Measurements from ENCODE around the gene ADORA3. TPM values are rescaled to one million over a fixed set of nuclear protein-coding genes. Genes with fewer than 3 reads are reported as not detected.
"Not testable (repeated sequence)": the region's sequence is repeated elsewhere in the genome, so short reads cannot be mapped to it uniquely, and the experiment has no call there.

ADORA3 gene
- polyA plus RNA-seq (2013, experiment 1 of 2; ENCODE audit: insufficient read length): not detected
- polyA plus RNA-seq (2013, experiment 2 of 2; ENCODE audit: insufficient read length): not detected

DNA sequence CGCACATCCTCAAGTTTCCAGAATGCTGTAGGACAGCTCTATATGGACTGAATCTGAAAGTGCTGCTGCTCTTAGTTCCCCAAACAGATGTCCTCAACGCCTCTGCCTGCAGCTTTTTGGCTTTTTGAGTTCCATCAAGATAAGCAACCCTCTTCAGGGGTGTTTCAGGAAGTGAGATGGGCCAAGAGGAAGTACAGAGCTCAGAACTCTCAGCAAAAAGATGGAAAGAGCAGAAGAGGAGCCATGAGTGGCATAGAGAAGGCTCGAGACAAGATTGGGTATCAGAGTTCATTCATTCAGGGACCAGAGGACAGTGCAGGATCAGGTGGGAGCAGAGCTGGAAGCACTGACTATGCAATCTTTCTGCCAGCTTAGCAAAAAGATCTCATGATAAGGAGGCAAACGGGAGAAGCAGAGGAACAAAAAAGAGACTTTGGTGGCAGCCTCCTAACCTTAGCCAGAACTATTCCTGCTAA is at the start of gene ADORA3, which contains the start of gene TMIGD3:
ADORA3 (minus strand) TSS at position 49 of the 476 bp plus-strand sequence. CDS start 279 bp downstream, outside the sequence.
TMIGD3 (minus strand) TSS at position 49 of the 476 bp plus-strand sequence. CDS start 279 bp downstream, outside the sequence.
- DNase-seq: no peak

DNA sequence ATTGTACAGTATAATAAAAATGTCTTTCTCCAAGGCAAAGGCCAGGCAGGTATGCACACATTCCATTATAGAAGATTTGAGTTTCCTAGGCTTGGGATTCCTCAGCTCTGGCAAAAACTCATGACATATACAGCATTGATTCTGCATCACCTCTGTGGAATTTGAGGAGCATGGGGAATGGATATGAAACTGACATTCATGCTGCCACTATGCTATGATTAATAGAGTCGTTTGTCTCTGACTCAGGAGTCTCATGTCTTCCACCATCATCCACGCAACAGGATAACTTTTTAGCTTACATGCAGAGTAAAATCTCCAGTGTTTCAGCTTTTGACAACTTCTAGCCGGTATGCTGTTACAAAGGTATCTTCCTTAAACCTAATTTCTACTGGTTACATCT is 49.8 kb upstream of the ADORA3 start:
- DNase-seq: peak; percentile 93

DNA sequence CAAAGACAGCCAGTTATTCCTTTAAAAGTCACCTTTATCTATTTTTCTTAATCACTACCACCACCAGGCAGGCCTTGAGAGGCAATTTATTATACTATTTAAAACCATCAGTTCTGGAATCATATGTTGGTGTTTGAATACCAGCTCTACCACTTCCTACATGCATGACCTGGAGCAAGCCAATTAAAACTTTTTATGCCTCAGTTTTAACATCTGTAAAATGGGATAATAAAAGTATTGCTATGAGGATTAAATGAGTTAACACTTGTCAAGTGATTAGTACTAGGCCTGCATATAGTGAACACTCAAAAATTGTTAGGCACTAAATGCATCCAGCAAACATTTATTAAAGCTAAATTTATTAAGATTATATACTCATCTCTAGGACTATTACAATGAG is 49.2 kb upstream of the ADORA3 start:
- no peak for DNase-seq

DNA sequence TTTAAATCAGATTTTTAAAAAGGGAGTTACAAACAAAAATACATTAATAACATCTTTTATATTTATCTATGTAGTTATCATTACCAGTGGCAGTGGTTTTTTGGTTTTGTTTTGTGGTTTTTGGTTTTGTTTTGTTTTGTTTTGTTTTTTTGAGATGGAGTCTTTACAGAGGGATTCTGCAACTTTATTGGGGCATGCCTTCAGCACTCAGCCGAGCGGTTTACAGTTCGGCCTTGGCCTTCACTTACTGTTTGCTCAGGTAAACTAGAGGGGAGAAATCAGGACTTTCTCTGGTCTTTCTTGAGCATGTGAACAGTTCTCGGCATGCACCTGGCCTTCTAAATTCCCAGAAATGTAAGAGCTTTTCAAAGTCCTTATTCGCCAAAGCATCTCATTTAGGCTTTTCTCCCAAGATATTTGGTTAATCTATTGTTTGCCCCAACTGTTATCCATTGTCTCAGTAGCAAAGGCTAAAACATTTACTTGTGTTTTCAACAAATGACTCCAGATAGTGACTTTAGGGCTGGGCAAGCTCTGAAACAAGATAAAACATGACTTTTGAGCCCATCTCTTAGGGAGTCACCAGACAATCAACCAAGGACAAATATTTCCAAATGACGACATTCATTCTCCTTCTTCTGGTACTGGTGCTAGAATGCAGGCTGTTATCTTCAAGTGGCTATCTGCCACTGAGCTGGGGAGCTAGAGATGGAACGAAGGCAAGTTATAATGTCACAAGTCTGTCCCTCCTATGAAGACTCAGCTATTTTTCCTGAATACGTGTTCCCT is 48.4 kb upstream of the ADORA3 start:
- DNase-seq: no peak

DNA sequence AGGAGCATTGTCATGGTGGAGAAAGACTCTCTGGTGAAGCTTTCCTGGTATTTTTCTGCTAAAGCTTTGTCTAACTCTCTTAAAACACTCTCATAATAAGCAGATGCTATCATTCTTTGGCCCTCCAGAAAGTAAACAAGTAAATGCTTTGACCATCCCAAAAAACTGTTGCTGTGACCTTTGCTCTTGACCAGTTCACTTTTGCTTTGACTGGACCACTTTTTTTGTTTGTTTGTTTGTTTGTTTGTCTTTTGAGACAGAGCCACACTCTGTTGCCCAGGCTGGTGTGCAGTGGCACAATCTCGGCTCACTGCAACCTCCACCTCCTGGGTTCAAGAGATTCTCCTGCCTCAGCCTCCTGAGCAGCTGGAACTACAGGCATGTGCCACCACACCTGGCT is 44.4 kb upstream of the ADORA3 start:
- not testable (repeated sequence) for DNase-seq

DNA sequence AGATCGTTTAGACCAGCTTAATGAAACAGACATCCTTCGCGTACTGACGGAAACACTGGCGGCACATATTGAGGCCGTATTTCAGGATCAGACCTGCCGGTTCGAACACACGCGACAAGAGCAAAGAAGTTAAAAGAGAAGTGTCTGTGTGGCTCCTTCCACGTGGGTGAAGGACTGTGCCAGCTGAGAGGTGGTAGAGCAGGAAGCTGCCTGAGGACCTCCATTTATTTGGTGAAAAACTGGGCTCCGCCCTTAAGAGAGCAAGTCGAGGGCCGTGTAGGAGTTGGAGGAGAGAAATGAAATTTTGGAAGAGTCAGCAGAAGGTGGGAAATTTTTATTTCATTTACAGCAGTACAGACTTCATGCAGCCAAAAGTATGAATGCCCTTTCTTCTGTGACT is 38.8 kb upstream of the ADORA3 start:
- no peak for DNase-seq

DNA sequence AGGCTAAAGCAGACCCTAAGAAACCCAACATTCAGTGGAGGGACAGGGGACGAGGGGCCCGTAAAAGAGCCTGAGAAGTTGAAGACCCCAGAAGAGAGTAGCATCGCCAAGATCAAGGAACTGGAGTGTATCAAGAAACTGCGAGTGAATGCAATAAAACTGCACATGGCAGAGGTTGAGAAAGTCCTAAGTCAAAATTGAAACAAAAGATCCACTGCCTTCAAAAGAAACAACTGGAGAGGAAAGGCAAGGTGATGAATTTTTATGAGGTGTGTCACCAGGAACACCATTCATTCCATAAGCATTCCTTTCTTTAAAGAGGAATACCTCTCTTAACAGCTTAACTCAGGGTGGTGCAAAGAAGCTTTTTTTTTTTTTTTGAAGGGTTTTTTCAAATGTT is 38.3 kb upstream of the ADORA3 start:
- DNase-seq: peak; percentile 71

DNA sequence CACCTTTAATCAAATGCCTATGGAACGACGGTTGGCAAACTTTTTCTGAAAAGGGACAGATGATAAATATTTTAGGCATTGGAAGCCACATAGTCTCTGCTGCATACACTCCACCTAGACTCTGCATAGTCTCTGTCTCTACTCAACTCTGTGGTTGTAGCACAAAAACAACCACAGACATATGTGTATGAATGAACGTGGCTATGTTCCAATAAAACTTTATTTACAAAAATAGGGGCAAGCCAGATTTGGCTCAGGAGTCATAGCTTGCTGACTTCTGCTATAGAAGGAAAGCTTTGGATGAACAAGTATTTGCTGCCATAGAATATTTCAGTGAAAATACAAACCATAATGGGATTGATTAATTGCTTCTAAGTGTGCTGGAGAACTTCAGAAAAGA is 37.5 kb upstream of the ADORA3 start:
- peak; percentile 34 for DNase-seq

DNA sequence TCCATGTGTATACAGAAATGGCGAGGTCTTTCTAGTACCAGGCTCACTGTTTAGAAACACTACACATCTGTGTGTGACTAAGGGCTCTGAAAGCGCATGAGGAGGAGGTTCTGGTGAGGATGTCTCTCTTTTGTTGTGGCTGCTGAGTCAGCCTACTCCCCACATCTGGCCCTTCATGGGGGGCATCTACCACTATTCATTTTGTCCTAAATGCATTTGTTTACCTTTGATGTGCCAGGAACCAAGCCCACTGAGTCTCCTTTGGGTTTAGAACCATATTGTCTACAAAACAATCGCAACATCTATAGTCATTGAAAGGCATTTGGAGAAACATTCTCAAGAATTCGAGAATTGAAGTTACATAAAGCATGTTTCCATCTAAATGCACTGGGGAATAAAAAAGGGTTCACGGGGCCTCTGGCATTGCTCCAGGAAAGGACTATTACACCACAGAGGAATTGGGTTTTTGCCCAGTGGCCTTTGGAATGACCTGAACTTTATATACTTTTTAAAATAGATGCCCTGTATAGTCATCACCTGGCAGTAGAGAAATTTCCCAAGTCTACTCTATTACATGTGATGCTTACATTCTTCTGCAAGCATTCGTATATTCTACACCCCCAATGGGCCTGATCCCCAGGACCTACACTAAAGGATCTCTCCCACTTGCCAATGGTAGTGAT is 35.1 kb upstream of the ADORA3 start:
- peak; percentile 79 for DNase-seq

DNA sequence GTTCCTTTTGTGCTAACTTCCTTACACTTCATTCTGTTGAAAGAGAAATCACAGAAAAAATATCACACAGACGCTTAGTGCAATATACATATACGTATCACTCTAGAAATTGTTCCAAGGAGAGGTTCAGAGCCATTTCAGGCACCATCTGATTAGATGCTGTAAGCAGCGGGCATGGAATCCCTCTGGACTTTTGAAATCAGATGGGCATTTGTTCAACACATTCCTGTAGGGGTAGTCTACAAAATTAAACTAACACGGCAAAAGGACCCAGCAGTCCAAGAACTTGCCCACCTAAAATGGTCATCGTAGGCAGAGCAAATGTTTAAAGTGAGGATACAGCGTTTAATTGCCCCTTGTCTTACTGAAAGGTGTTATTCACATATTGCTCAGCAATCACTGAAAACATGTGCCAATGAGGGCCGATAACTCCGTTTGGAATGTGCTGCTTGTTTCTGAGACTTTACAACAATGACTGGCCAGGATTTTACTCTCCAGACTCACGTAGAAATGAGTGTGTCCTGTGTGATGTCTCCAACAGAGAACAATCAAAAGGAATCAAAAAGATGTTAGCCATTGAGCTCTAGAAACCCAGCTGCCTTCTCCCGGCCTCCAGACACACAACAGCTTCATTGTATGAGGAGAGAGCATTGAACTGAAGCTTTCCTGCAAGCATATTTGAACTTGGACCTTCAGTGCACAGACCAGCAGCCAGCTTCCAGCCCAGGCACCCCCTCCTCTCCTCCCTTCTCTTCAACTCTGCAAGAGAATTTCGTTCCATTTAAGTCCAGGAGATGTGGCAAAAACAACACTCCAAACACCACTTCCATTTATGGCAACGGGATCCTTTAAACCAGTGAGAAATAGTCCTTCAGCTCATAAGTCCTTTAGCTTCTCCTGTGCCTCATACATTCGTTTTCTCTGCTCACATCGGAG is 32.1 kb upstream of the ADORA3 start:
- DNase-seq: no peak

DNA sequence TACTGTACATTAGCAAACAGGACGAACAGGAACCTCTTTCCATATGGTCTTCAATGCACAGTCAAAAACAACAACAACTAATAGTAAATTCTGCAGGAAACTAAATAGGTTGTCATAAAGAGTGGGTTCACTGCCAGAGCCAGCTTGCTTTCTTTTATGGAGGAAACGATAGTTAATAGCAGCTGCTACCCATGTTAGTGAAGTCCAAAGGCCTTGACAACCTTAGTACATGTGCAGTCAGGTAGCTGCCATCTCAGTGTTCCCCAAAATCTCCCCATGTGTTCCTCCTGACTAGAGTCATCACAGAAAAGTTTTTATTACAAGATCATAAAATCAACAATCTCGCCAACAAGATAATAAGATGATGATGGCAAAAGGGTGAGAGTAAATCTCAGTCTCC is 16.6 kb upstream of the ADORA3 start:
- no peak for DNase-seq

DNA sequence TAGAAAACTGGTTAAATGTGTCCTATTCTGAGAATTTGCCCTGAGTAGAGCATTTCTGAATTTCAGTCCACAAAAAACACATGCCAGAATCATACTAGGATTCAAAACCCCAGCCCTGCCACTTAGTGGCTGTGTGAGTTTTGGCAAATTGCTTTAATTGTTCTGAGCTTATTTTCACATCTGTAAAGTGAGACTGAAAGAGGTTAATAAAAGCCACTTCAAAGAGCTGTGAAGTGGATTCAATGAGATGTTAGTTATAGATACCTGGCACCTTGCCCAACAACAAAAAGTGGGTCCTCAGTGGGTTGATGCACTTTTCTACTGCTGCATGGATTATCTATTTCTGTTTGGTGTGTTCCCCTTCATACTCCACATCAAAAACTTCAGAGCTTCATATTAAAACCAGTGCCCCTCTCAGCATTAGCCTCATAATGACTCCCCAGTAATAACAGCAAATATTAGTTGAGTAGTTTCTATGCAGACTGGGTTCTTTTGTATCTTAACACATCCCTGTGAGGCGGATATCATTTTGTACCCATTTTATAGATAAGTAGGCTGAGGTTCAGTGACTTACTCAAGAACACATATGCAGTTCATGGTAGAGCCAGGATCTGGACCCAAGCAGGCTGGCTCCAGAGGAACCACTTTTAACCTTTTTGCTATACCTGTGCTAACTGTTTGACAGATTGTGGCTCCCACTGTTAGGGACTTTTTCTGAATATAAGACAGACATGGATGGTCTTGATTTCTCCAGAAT is 14.2 kb upstream of the ADORA3 start:
- DNase-seq: no peak

DNA sequence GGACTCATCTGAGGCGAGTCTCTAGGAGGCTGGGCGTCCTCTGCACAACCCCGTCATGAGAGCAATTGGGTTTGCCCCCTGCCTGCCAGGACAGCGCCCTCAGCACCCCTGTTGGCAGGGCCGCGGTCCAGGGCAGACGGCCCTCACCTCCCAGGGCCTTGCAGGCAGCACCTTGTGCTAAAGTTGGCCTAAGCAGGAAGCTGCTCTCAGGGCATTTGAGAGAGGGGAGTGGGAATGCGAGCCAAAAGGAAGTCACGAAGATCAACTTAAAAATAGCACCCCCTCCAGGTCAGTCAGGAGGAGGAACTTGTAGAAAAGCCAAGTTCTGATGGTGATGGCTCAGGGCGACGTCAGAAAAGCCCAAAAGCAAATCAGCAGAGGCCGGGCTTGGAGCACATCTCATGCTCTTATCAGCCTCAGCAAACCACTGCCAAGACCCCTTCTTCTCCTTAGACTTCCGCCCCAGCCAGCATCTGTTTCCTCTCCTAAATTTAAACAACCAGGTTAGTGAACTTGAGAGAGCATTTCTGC is 12.6 kb upstream of the ADORA3 start:
- peak; percentile 52 for DNase-seq

DNA sequence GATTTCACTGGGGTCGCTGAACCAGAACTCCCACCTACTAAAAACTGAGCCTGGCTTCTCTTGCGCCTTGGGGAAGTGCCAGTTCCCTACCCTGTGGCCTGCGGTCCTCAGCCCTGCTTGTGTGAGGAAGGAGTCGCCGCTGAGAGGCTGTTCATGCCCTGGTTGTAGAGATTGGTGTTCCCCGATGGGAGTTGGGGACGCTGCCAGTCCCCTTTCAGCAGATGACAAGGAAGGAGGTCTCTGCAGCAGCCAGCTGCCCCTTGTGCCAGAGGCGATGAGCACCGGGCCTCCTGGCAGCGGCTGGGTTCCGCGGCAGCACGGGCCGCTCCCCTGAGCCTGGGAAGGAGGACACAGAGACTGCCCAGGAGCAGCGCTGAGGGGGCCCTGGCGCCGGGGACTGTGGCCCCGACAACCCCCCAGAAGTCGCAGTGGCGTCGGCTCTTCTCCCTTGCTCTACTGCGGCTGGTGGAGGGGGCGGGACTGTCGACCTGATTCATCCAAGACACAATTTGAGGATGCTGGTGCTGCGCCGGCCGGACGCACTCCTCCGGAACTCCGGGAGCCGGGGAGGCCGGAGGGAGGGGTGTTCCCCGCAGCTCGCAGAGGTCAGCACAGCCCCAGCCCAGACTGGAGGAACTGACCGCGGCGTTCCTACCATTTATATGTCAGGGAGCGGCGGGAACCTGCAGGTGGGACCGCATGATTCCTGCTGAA is 12.0 kb upstream of the ADORA3 start:
- peak; percentile 39 for DNase-seq

DNA sequence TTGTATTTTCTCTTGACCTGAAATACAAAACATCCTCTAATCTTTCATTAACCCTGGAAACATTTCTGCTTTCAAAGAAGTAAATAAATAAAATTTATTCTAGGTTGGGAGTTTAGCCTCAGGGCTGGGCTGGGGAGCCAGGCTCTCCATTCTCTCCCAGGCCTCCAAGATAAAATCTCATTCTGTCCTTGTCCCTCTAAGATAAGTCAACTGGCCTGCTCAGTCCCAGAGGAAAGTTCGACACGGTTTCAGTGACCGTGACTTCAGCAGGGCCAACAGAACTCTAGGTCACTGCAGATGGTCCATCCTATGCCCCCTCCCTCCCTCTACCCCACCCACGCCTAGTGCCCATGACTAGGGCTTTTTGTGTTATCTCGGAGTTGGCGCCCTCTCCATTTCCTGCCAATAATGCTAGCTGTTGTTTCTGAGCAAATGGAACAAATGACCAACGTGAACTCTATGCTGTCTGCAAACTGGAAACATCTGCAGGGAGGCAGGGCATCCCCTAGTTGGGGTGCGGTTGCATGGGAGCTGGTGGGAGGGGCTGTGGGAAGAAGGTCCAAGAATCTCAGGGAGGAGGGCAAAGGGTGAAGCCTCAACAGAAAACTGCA is 10.1 kb upstream of the ADORA3 start:
- no peak for DNase-seq

DNA sequence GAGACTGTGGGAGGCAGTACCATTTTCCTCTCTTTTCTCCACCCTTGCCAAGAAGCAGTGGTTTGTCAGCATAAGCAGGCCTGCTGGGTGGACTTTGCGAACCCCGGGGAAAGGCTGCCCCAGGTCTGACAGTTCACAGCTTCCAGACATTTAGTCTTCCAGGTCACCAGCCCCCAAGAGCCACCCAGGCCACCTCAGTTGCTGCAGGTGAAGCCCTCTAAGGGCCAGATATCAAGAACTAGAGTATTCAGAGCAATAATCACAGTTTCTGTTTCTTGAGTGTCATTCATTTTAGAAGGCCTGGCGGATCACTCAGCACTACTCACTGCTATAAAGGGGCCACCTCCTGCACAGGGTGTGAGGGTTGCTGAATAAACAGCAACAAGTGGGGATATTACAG is 9.5 kb upstream of the ADORA3 start:
- DNase-seq: no peak

DNA sequence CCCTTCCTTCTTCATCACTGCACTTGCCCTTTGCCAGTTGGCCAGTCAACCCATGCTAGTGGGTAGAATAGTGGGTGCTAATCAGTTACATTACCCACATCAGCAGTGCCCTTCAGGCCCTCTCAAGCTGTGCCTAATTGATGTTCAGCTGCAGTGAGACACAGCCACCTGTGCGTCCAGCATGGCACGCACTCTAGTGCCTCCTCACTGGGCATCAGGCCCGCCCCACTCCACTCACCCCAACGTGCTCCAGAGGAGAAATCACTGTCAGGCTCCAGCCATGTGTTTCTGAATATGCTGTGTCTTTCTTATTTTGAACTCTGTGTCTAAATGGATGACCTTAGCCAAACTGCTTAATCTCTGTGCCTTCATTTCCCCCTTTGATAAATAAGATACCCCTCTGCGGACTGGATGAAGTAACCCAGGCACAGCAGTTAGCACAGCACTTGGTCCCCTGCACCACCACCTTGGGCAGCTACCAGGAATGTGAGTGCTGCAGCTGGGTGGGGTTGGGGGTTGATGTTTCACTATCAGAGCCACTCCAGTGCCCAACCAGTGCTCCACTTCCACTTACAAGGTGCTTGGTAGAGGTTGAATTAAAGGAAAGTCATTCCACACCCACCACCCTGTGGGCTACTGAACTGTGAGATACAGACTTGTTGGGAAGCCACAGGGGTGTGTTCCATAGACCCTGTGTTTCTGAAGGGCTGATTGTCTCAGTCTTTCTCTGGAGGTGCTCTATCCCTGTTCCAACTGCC is 8.9 kb upstream of the ADORA3 start:
- DNase-seq: no peak

DNA sequence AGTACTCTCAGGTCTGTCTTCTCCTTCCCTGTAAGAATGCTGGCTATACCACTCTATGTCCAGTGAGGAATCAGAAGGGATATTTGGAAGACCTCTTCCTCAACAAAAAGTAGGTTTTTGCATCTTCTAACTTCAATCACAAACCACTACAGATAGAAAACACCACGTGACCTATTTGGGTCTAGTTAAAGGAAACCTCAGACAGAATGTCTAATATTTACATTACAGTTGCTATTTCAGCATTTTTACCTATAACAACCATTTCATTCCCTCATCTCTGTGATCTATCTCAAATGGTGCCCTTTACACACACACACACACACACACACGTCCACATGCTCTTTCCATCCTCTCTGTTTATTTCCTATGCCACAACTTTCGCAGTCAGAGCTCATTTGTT is 7.9 kb upstream of the ADORA3 start:
- DNase-seq: no peak

DNA sequence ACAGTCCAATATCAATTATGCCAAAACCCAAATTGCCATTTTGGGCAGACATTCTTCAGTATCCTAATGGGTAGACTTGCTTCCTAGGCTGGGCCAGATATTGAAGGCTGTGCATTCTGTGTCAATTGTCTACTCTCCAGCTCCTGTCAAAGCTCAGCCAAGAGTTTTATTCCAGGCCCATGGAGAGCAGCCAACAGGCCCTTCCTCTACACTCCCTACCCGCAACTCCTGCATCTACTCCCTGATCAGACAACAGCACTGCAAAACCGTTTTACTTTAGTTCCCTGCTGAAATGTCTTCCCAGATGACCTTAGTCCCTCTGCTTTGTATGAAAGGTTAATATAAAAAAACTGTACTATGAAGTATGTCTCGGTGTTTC is 6.6 kb upstream of the ADORA3 start:
- peak; percentile 2 for DNase-seq
